GM18907 (cell line): ENCODE data around the gene TRIO.
A peak's percentile ranks its signal among the peaks of the same experiment; 100 is the strongest.

Experiments used
- ATAC-seq: cut with Tn5 transposase; IDR thresholded peaks from one replicate; pipeline ENCODE4 v1.9.1; 2021; ENCODE audit warnings: mild to moderate bottlenecking, moderate library complexity; ENCODE audit not compliant: unreplicated experiment

TRIO gene

GRCh38 chr5:14240359-14240758 lies 97.2 kb downstream of the TRIO start:
- ATAC-seq, result no peak

GRCh38 chr5:14241141-14241540 lies 98.0 kb downstream of the TRIO start:
- ATAC-seq, result no peak

- ATAC-seq, result no peak
Measured at GRCh38 chr5:14242447-14242846, 99.3 kb downstream of the TRIO start.

- no peak for ATAC-seq
Measured at GRCh38 chr5:14242871-14243383, 99.8 kb downstream of the TRIO start.

- ATAC-seq, result no peak
Measured at GRCh38 chr5:14243766-14244165, 100.6 kb downstream of the TRIO start.

GRCh38 chr5:14244721-14245120 lies 101.6 kb downstream of the TRIO start:
- no peak for ATAC-seq

GRCh38 chr5:14245132-14245925 lies 102.2 kb downstream of the TRIO start:
- ATAC-seq, result no peak

GRCh38 chr5:14246350-14247053 lies 103.4 kb downstream of the TRIO start:
- no peak for ATAC-seq

GRCh38 chr5:14247054-14247386 lies 103.9 kb downstream of the TRIO start:
- no peak for ATAC-seq

- ATAC-seq, result no peak
Measured at GRCh38 chr5:14249258-14250082, 106.3 kb downstream of the TRIO start.

GRCh38 chr5:14250084-14250695 lies 107.0 kb downstream of the TRIO start:
- ATAC-seq, result no peak

- no peak for ATAC-seq
Measured at GRCh38 chr5:14250748-14251701, 107.9 kb downstream of the TRIO start.

- peak; percentile 52 for ATAC-seq
Measured at GRCh38 chr5:14251733-14252132, 108.6 kb downstream of the TRIO start.

GRCh38 chr5:14252793-14253192 lies 109.7 kb downstream of the TRIO start:
- no peak for ATAC-seq

- no peak for ATAC-seq
Measured at GRCh38 chr5:14254686-14255085, 111.5 kb downstream of the TRIO start.

GRCh38 chr5:14256026-14256690 lies 113.0 kb downstream of the TRIO start:
- no peak for ATAC-seq

GRCh38 chr5:14256756-14257393 lies 113.7 kb downstream of the TRIO start:
- no peak for ATAC-seq

GRCh38 chr5:14257995-14258403 lies 114.9 kb downstream of the TRIO start:
- peak; percentile 64 for ATAC-seq

GRCh38 chr5:14258840-14259239 lies 115.7 kb downstream of the TRIO start:
- ATAC-seq, result peak; percentile 45
